Stimulated activated CD4-positive, alpha-beta T cell treated with anti-CD3 and anti-CD28 coated beads, Interleukin-4, amount 100 ng/mL, for 4 hours (primary cell): ENCODE measurements around the gene METRN.

ENCODE experiments used
- DNase-seq, 2 experiments: peaks; one replicate each; pipeline ENCODE4 v3.0.0-alpha.2; 2020

METRN gene

DNA sequence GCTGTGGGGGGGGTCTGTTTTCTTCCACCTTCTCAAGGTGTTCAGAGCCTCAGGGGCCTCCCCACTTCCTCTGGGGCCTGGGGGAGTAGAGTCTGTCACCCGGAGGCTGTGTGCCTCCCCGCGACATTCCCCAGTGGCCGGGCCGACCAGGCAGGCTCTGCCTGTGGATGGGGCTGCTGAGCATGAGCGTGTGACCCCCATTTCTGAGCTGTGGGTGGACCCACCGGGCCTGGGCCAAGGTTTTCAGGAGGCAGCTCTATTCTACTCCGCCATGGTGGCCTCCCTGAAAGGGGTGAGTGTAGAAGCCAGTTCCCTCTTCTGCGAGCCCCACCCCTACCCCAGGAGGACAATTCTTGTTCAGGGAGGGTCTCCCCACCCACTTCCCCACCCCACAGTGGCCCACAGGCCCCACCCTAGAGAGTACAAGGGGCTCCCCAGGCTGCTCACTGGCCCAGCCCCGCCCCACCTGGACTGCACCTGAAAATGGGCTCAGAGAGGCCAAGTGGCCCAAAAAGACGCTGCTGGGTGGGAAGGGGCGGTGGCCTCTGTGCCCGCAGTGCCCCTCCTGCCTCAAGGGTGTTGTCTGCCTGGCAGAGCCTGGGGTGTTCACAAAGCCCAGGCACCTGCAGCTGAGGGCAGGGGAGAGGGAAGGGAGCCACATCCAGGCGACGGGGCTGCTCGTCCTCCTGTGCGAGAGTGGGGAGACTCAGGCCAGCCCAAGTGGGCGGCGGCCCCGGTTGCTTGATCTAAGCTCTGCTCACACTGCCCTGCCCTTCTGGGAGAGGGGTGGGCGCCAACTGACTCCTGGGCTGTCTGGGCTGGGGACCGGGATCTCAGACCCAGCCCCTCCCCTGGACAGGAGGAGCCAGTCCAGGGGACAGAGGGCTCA is 47.0 kb downstream of the METRN start:
- DNase-seq, result no peak

DNA sequence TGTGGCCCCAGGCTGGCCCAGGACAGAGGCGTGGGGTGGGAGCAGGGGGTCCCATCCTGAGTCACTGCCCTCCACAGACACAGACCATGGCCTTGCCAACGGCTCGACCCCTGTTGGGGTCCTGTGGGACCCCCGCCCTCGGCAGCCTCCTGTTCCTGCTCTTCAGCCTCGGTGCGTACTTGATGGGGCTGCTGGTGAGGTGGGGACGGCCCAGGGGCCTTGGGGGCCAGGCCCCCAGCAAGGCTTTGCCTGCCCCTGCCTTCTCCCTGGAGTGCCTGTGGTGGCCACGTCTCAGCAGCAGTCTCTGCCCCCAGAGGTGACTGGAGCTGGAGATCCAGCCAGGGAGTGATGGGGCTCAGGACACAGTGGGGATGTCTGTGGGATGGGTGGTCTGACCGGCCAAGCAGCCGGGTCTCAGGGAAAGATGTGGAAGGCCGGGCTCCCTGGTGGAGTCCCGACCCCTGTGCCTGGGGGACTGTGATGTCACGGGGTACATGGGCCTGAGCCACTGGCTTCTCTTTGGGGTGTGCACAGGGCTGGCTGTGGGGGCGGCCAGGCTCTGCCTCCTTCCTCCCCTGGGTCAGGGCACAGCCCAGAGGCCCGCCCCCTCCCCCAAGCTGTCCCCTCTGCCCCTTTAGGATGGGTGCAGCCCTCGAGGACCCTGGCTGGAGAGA is 47.8 kb downstream of the METRN start:
- DNase-seq, result no peak

GRCh38 chr16:763369-764183 is 48.7 kb downstream of the METRN start:
- DNase-seq, result no peak

GRCh38 chr16:764184-764750 is 49.3 kb downstream of the METRN start:
- no peak for DNase-seq

GRCh38 chr16:764848-765487 is 50.0 kb downstream of the METRN start:
- DNase-seq, result no peak

GRCh38 chr16:765488-765865 is 50.6 kb downstream of the METRN start:
- no peak for DNase-seq

DNA sequence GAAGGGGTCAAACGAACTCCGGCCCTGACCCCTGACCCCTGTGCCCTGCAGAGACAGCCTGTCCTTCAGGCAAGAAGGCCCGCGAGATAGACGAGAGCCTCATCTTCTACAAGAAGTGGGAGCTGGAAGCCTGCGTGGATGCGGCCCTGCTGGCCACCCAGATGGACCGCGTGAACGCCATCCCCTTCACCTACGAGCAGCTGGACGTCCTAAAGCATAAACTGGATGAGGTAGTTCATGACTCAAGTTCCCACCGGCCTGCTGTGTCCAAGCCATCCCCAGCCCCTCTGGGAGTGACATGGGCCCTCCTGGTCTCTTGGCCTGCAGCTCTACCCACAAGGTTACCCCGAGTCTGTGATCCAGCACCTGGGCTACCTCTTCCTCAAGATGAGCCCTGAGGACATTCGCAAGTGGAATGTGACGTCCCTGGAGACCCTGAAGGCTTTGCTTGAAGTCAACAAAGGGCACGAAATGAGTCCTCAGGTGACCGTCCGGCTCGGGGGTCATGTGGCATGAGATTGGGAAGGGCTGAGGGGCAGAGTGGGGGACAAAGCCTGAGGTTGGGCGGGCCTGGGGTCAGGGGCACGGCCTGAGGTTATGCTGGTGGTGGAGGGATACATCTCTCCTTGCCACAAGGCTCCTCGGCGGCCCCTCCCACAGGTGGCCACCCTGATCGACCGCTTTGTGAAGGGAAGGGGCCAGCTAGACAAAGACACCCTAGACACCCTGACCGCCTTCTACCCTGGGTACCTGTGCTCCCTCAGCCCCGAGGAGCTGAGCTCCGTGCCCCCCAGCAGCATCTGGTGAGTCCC is 51.3 kb downstream of the METRN start:
- DNase-seq, result no peak

- DNase-seq, result no peak
Measured at GRCh38 chr16:766820-767640, 52.1 kb downstream of the METRN start.

- DNase-seq, result no peak
Measured at GRCh38 chr16:767743-768235, 52.9 kb downstream of the METRN start.

DNA sequence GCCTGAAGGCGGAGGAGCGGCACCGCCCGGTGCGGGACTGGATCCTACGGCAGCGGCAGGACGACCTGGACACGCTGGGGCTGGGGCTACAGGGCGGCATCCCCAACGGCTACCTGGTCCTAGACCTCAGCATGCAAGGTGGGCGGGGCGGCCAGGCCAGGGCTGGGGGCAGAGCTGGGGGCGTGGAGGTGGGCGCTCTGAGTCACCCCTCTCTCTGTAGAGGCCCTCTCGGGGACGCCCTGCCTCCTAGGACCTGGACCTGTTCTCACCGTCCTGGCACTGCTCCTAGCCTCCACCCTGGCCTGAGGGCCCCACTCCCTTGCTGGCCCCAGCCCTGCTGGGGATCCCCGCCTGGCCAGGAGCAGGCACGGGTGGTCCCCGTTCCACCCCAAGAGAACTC is 53.5 kb downstream of the METRN start:
- DNase-seq, result no peak
